GM18505 (cell line): ENCODE data around the gene SYNE1.

Experiments used
- ATAC-seq: cut with Tn5 transposase; IDR thresholded peaks from one replicate; pipeline ENCODE4 v1.9.1; 2021; ENCODE audit not compliant: unreplicated experiment
- POLR2A ChIP-seq: IDR thresholded peaks from 4 replicates; pipeline ENCODE4 v1.6.1; 2011; ENCODE audit warnings: borderline replicate concordance; ENCODE audit not compliant: insufficient read depth, insufficient read length; ENCODE audit errors: extremely low read depth

Gene SYNE1

GRCh38 chr6:152420696-152421095 is 216.5 kb downstream of the SYNE1 start:
- TF ChIP-seq POLR2A: no peak
- ATAC-seq: no peak

DNA sequence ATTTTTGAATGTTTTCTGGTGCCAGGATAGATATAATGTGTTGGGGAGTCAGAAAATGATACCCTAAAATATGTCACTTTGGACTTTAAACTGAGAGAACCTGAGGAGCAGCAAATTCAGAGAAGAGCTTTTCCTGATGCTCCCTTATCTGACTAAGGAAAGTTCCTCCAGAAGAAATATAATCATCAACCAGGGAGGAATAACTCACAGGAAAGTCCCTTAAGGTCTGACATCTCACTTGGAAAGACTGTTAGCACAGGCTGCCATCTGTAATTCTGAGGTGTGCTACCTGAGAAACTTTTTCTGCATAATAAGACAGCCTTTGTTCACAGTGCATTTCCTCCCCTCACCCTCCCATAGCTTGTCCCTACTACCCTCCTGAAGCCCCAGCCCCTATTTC is 218.6 kb downstream of the SYNE1 start:
- no peak for TF ChIP-seq POLR2A
- ATAC-seq: no peak

- no peak for TF ChIP-seq POLR2A
- no peak for ATAC-seq
Measured at GRCh38 chr6:152416652-152417051, 220.5 kb downstream of the SYNE1 start.

GRCh38 chr6:152404936-152405595 is 232.1 kb downstream of the SYNE1 start:
- no peak for TF ChIP-seq POLR2A
- ATAC-seq: no peak

- no peak for TF ChIP-seq POLR2A
- no peak for ATAC-seq
Measured at GRCh38 chr6:152404086-152404857, 232.9 kb downstream of the SYNE1 start.

DNA sequence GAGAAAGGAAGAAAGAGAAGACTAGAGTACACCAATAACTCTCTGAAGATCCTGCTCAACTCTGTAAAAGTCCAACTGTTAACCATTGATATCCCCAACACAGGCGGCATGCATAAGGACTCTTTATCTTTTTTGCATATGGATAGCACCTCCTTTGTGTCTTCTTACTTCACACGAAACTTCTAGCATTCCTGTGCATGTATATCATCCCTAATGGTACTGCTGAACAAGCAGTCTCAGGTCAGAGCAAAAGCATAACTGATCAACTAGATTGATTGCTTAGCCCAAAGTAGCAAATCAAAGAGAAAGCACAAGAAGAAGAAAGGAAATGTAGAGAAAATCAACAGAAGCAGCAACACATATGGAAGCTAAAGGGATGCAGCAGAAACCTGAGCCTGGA is 234.4 kb downstream of the SYNE1 start:
- ATAC-seq: no peak
- no peak for TF ChIP-seq POLR2A

DNA sequence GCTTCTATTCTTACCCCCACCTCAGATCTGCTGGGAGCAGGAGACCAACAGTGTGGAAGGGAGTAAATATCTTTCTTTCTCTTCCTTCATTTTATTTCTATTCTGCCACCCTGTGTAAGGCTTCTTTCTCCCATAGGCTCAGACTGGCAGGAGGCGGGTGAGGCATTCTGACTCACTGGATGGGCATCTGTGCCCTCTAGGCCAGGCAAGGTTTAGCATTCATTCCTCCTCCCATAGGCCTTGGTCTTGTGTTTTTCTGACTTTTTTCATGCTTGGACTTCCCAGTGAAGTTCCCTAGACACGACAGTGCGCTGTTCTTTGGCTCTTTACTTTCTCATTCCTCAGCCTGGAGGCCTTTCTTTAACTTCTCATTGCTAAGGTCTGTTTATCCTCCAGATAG is 235.2 kb downstream of the SYNE1 start:
- no peak for ATAC-seq
- TF ChIP-seq POLR2A: no peak

- TF ChIP-seq POLR2A: no peak
- no peak for ATAC-seq
Measured at GRCh38 chr6:152399399-152399798, 237.8 kb downstream of the SYNE1 start.

- no peak for TF ChIP-seq POLR2A
- ATAC-seq: no peak
Measured at GRCh38 chr6:152398993-152399392, 238.2 kb downstream of the SYNE1 start.

- no peak for ATAC-seq
- no peak for TF ChIP-seq POLR2A
Measured at GRCh38 chr6:152398316-152398715, 238.8 kb downstream of the SYNE1 start.

- no peak for TF ChIP-seq POLR2A
- ATAC-seq: no peak
Measured at GRCh38 chr6:152394303-152394702, 242.9 kb downstream of the SYNE1 start.

DNA sequence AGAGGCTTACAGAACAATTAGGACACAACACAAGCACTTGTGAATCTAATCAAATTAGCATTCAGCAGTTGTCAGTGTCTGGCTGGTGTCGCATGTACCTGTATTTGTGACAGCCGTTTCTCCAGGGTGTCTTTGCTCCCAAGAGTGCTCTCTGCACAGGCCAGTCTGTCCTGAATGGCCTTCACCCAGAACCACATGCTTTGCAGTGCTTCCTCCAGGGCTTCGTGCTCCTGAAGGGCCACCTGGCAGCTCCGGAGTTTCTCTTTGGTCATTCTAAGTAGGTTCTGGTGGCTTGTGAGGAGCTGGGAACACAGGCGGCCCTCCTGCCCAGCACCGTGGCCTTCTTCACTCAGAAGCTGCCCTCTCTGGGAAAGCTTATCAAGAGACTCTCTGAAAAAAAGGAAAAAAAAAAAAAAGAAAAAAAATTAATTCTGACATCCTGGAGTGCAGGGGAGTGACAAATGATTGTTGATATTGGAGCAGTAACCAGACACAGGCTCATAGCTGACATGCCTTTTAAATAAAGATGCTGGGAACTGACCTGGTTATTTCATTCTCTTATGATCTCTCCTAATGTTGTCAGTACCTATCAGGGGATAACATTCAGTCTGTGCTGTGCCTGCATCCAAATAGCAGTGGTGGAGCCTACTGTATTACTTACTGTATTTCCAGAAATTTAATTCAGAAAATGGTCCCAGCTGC is 245.8 kb downstream of the SYNE1 start:
- no peak for ATAC-seq
- TF ChIP-seq POLR2A: no peak

DNA sequence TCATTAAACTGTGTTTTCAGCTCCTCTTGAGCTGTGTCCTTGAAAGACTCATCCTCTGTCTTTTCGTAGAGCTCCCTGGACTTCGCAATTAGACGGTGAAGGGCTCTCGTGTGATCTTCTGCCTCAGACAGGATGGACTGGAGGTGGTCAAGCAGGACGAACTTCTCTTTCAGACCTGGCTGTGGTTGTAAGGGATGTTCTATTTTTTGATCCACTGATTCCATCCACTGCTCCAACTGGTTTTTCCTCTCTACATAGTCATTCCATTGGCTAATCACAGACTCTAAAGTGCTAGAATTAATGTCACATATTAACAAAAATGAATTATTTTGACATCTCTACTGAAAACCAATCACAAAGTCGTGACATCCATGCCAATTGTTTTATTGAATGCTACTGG is 250.1 kb downstream of the SYNE1 start:
- no peak for TF ChIP-seq POLR2A
- ATAC-seq: no peak

DNA sequence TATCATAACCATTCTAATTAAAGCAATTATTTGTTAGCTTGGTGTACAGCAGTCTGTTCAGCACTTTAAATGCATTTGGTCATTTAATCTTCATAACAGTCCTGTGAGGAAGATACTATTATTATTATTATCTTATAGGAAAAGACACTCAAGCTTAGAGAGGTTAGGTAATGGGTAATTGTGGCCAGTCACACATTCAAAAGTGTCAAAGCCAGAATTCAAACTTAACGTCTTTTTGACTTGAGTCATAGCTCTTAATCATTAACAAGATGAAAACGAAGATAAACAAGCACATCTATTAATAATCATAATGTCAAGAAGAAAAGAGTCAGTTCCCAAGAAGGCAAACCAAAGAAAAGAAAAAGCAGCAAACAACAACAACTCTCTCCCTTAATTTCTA is 251.0 kb downstream of the SYNE1 start:
- TF ChIP-seq POLR2A: no peak
- no peak for ATAC-seq
